ENCODE measurements around the gene CDKN2C.

The CDKN2C gene

GRCh38 chr1:50964863-50965262 lies 5.2 kb upstream of the CDKN2C start:
- DNase-seq (ENCODE audit: low read depth) = no peak

- DNase-seq (ENCODE audit: low read depth) = no peak
Observed at GRCh38 chr1:50966991-50967390, 3.1 kb upstream of the CDKN2C start.

- DNase-seq (ENCODE audit: low read depth) = peak; percentile 18
Observed at GRCh38 chr1:50967416-50968157, 2.5 kb upstream of the CDKN2C start.

- peak; percentile 91 for DNase-seq (ENCODE audit: low read depth)
Observed at GRCh38 chr1:50968158-50968820, 1.8 kb upstream of the CDKN2C start.

- peak; percentile 44 for DNase-seq (ENCODE audit: low read depth)
Observed at GRCh38 chr1:50968821-50969610, 1.0 kb upstream of the CDKN2C start.

- DNase-seq (ENCODE audit: low read depth) = no peak
Observed at GRCh38 chr1:50970509-50970887, 453 bp downstream of the CDKN2C start.

- DNase-seq (ENCODE audit: low read depth) = no peak
Observed at GRCh38 chr1:50970931-50971582, 1.0 kb downstream of the CDKN2C start.

GRCh38 chr1:50971748-50972305 lies 1.8 kb downstream of the CDKN2C start:
- DNase-seq (ENCODE audit: low read depth) = no peak

GRCh38 chr1:50972766-50973165 lies 2.7 kb downstream of the CDKN2C start:
- no peak for DNase-seq (ENCODE audit: low read depth)

- no peak for DNase-seq (ENCODE audit: low read depth)
Observed at GRCh38 chr1:50973255-50973654, 3.2 kb downstream of the CDKN2C start.

GRCh38 chr1:50973875-50974617 lies 4.0 kb downstream of the CDKN2C start:
- no peak for DNase-seq (ENCODE audit: low read depth)

- no peak for DNase-seq (ENCODE audit: low read depth)
Observed at GRCh38 chr1:50974618-50974935, 4.5 kb downstream of the CDKN2C start.

GRCh38 chr1:50975436-50975835 lies 5.4 kb downstream of the CDKN2C start:
- no peak for DNase-seq (ENCODE audit: low read depth)

- no peak for DNase-seq (ENCODE audit: low read depth)
Observed at GRCh38 chr1:50976111-50976889, 6.3 kb downstream of the CDKN2C start.

GRCh38 chr1:50976890-50977574 lies 7.0 kb downstream of the CDKN2C start:
- DNase-seq (ENCODE audit: low read depth) = peak; percentile 24

- DNase-seq (ENCODE audit: low read depth) = peak; percentile 34
Observed at GRCh38 chr1:50977575-50978143, 7.6 kb downstream of the CDKN2C start.

- peak; percentile 22 for DNase-seq (ENCODE audit: low read depth)
Observed at GRCh38 chr1:50978144-50978851, 8.3 kb downstream of the CDKN2C start.

GRCh38 chr1:50978852-50979781 lies 9.1 kb downstream of the CDKN2C start:
- DNase-seq (ENCODE audit: low read depth) = no peak
